Hepatocyte (in vitro differentiated cells): ENCODE data around the gene NRIP1.

ENCODE experiments used
- EZH2 ChIP-seq: fragments of 200-600 bp; sonication (generic); IDR thresholded peaks from 2 replicates; pipeline ENCODE4 v1.6.1; 2016; ENCODE audit warnings: antibody characterized with exemption, mild to moderate bottlenecking, borderline replicate concordance
- EZH2phosphoT487 ChIP-seq: fragments of 200-600 bp; sonication (generic); IDR thresholded peaks from one replicate; pipeline ENCODE4 v1.6.1; 2018; ENCODE audit warnings: antibody characterized with exemption, mild to moderate bottlenecking, low read depth, moderate library complexity; ENCODE audit not compliant: unreplicated experiment, severe bottlenecking
- TF ChIP-seq, protein P1 (sequence below): fragments of 200-600 bp; sonication (generic); IDR thresholded peaks from 2 replicates; pipeline ENCODE4 v1.5.1; 2016; ENCODE audit warnings: antibody characterized with exemption, mild to moderate bottlenecking; ENCODE audit not compliant: poor library complexity

DNA sequence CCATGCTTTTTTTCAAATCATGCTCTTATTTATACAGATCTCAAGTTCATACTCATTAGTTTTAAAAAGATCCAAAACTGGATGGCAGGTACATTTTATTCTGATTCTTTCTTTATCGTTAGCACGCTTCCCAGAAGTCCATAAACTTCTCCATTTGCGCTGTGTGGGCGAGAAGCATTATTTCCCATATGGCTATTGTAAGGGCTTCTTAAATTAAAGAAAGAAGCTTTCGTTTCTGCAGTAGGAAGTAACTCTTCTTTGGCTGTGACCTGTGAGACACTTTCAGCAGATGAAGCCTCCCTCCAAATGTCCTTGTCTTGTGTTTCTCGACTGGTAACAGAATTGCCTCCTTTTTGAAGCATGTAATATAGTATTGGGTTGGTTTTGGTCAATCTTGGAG lies 100.2 kb downstream of the NRIP1 start:
- TF ChIP-seq, protein P1, sequence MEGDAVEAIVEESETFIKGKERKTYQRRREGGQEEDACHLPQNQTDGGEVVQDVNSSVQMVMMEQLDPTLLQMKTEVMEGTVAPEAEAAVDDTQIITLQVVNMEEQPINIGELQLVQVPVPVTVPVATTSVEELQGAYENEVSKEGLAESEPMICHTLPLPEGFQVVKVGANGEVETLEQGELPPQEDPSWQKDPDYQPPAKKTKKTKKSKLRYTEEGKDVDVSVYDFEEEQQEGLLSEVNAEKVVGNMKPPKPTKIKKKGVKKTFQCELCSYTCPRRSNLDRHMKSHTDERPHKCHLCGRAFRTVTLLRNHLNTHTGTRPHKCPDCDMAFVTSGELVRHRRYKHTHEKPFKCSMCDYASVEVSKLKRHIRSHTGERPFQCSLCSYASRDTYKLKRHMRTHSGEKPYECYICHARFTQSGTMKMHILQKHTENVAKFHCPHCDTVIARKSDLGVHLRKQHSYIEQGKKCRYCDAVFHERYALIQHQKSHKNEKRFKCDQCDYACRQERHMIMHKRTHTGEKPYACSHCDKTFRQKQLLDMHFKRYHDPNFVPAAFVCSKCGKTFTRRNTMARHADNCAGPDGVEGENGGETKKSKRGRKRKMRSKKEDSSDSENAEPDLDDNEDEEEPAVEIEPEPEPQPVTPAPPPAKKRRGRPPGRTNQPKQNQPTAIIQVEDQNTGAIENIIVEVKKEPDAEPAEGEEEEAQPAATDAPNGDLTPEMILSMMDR: no peak
- TF ChIP-seq EZH2 (no peak), EZH2phosphoT487 (no peak)
